Mucosa of rectum (tissue), 2 donors: ENCODE results near the gene TLL1.
A peak's percentile ranks its signal among the peaks of the same experiment; 100 is the strongest.

Source experiments
- H3K27ac ChIP-seq, 2 donors: one replicate each; pipeline ENCODE4 v1.7.0; 2013; ENCODE audit warnings: inconsistent platforms in 2 of 2, low read depth in 2 of 2, low read length in 2 of 2
- H3K27me3 ChIP-seq, 2 donors: one replicate each; pipeline ENCODE4 v1.7.0; 2013; ENCODE audit warnings: low read length in 2 of 2; ENCODE audit not compliant: control insufficient read depth in 2 of 2, insufficient read depth in 2 of 2
- H3K36me3 ChIP-seq, 2 donors: one replicate each; pipeline ENCODE4 v1.7.0; 2013; ENCODE audit warnings: low read length in 2 of 2; ENCODE audit not compliant: control insufficient read depth in 2 of 2, insufficient read depth in 2 of 2
- H3K4me1 ChIP-seq, 2 donors: one replicate each; pipeline ENCODE4 v1.7.0; 2013; ENCODE audit warnings: low read length in 2 of 2, mild to moderate bottlenecking in 1 of 2; ENCODE audit not compliant: control insufficient read depth in 2 of 2, insufficient read depth in 2 of 2
- H3K4me3 ChIP-seq, 2 donors: one replicate each; pipeline ENCODE4 v1.7.0; 2013; ENCODE audit warnings: low read length in 2 of 2
- H3K9ac ChIP-seq, 2 donors: one replicate each; pipeline ENCODE4 v1.7.0; 2013; ENCODE audit warnings: low read length in 2 of 2, low read depth in 1 of 2, mild to moderate bottlenecking in 1 of 2
- H3K9me3 ChIP-seq, 2 donors: one replicate each; pipeline ENCODE4 v1.7.0; 2013; ENCODE audit warnings: low read length in 2 of 2; ENCODE audit not compliant: control insufficient read depth in 2 of 2
- donor health status: healthy.
- donor health status: Normal muscosa, but diverticular disease.

TLL1 gene

DNA sequence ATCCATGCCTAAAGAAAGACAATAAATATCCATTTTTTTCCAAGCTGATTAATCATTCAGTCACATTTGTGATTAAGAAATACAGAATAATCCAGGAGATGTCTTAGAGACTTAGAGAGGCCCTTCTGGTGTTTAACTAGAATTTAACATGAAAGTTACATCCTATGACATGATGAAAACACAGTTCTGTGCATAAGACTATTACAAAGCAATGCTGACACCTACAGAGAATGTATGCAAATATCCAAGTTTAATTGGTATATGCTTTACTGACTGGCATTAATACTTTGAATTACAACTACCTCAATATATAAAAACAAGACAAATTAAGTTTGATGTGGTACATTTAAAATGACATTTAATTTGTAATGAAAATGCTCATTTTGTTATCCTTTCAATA, 17.8 kb upstream of the TLL1 start:
- Histone ChIP-seq H3K27me3 (no peaks in the 10 kb centered on the region), H3K9ac (no peak overlapping the region), H3K27ac (no peak overlapping the region), H3K36me3 (no peaks in the 10 kb centered on the region), H3K4me1 (no peaks in the 10 kb centered on the region), H3K4me3 (no peak overlapping the region), H3K9me3 (no peaks in the 10 kb centered on the region)

DNA sequence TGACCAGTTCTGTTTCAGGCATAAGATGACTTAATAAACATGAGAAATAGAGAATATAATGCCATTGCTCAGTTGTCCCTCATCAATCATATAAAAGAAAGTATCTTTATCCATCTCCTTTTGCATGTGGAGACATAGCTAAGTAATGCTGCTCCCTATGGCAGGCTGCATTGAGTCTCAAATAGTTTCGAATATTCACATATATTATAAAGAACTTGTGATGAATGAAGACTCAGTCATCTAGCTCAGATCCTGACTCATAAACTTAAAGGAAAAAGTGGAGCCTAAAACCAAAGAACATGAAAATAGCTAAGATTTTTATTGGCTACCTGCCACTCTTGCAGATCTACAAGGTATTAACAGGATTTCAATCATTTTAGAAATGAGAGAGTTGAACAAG, 11.7 kb upstream of the TLL1 start:
- H3K4me1 ChIP-seq: no peaks in the 10 kb centered on the region
- no peak overlapping the region for H3K4me3 ChIP-seq
- no peaks in the 10 kb centered on the region for H3K27me3 ChIP-seq
- no peak overlapping the region for H3K9ac ChIP-seq
- no peaks in the 10 kb centered on the region for H3K36me3 ChIP-seq
- no peak overlapping the region for H3K27ac ChIP-seq
- no peaks in the 10 kb centered on the region for H3K9me3 ChIP-seq

GRCh38 chr4:165864271-165864670, 8.8 kb upstream of the TLL1 start:
- Histone ChIP-seq H3K36me3 (no peaks in the 10 kb centered on the region), H3K4me1 (no peaks in the 10 kb centered on the region), H3K4me3 (no peak overlapping the region), H3K27me3 (no peaks in the 10 kb centered on the region), H3K9me3 (no peaks in the 10 kb centered on the region), H3K9ac (no peak overlapping the region), H3K27ac (no peak overlapping the region)

DNA sequence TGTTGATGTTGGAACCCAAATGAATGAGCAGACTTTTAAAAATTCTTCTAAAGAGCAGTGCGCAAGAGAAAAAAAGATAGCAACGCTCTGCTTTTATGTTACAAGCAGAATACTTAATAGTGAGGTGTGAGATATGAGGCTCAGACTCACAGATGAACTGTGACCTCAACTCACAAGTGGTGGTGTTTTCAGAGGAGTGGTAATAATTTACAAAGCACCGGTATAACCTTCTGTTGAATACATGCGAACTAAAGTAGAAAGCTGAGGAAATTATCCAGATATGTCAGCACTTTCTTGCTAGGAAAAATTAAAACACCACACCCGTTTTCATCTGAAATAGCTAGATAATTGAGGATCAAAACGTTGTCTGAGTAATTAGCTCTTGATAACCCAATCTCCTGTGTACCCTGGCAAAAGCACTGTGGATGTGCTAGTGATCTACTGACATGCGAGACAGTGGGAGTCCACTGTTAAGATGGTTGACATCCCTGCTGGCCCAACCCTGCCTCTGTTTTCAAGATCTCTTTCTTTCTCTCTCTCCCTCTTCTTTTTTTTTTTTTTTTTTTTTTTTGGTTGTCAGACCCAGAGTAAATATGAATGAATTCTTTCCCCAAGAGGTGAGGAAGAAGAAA, 6.9 kb upstream of the TLL1 start:
- H3K4me1 ChIP-seq: no peaks in the 10 kb centered on the region
- no peak overlapping the region for H3K4me3 ChIP-seq
- H3K9ac ChIP-seq: no peak overlapping the region
- no peaks in the 10 kb centered on the region for H3K9me3 ChIP-seq
- H3K27ac ChIP-seq: no peak overlapping the region
- peaks cover 0 to 2% of the 10 kb centered on the region in 2 donors for H3K27me3 ChIP-seq
- H3K36me3 ChIP-seq: no peaks in the 10 kb centered on the region

GRCh38 chr4:165867961-165868360, 5.1 kb upstream of the TLL1 start:
- Histone ChIP-seq H3K4me3 (no peak overlapping the region), H3K4me1 (no peaks in the 10 kb centered on the region), H3K9me3 (no peaks in the 10 kb centered on the region), H3K27me3 (peaks cover 4 to 12% of the 10 kb centered on the region in 2 donors), H3K9ac (no peak overlapping the region), H3K36me3 (no peaks in the 10 kb centered on the region), H3K27ac (no peak overlapping the region)

DNA sequence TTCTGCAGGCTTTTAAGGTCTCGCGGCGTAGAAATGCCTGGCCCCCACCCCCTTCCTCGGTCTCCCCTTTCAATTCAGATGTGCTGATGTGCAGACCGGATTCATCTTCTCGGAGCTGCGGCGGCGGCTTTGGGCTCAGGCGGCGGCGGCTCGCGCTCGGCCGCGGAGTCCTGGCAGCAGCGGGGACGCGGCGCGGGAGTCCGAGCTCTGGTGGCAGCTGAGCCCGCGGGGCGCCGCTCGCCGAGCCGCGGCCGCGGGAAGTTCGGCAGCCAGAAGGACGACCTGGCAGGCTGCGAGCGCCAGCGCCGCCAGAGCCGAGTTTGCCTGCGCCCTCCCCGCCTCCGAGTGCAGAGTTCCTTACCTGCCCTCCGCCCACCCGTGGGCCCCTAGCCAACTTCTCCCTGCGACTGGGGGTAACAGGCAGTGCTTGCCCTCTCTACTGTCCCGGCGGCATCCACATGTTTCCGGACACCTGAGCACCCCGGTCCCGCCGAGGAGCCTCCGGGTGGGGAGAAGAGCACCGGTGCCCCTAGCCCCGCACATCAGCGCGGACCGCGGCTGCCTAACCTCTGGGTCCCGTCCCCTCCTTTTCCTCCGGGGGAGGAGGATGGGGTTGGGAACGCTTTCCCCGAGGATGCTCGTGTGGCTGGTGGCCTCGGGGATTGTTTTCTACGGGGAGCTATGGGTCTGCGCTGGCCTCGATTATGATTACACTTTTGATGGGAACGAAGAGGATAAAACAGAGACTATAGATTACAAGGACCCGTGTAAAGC, 448 bp downstream of the TLL1 start:
- Histone ChIP-seq H3K27me3 (peaks cover 21 to 35% of the 10 kb centered on the region in 2 donors), H3K27ac (peak overlapping the region in 1 of 2 donors; percentile 16), H3K9ac (no peak overlapping the region)

DNA sequence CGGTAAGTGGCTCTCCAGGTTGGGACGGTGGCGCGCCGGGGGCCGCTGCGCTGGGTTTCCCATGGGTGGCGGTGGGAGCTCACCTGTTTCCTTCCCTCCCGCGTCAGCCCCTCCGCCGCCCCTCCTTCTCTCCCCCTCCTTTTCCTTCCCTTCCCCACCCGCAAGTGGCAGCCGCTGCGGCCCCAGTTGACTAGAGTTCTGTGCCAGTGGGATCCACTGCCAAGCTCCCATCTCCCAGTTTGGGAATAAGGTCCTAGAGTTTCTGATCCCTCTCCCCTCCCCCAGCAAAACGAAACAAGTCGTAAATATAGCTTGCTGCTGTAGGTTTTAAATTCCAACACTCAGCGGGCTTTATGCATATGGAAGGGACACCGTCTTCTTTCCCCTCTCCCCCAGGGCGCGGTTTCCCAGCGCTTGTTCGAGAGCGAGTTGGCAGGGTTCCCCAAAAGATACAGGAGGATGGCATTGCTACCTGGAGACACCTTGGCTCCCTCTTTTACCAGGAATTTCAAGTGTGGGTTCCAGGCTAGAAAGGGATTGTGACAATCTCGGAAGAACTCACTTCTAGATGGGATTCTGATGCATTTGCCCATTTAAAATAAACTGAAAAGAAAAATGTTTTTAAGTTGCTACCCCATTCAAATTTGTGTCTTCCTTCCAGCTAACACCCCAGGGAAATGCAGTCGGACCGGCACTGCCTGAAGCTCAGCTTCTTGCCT, 1.2 kb downstream of the TLL1 start:
- Histone ChIP-seq H3K4me3 (peak overlapping the region; percentile 34 to 47), H3K9me3 (no peaks in the 10 kb centered on the region), H3K27me3 (peaks cover 21 to 35% of the 10 kb centered on the region in 2 donors), H3K36me3 (no peaks in the 10 kb centered on the region), H3K4me1 (no peaks in the 10 kb centered on the region), H3K27ac (no peak overlapping the region), H3K9ac (no peak overlapping the region)

More for the DNA sequence above, 448 bp downstream of the TLL1 start:
- peak overlapping the region; percentile 39 to 47 for H3K4me3 ChIP-seq
- no peaks in the 10 kb centered on the region for H3K9me3 ChIP-seq
- H3K36me3 ChIP-seq: no peaks in the 10 kb centered on the region
- no peaks in the 10 kb centered on the region for H3K4me1 ChIP-seq

GRCh38 chr4:165874791-165875371, 1.8 kb downstream of the TLL1 start:
- H3K9me3 ChIP-seq: no peaks in the 10 kb centered on the region
- no peak overlapping the region for H3K9ac ChIP-seq
- peak overlapping the region in 1 of 2 donors; percentile 29 for H3K4me3 ChIP-seq
- H3K27me3 ChIP-seq: peaks cover 21 to 35% of the 10 kb centered on the region in 2 donors
- H3K27ac ChIP-seq: no peak overlapping the region
- H3K36me3 ChIP-seq: no peaks in the 10 kb centered on the region
- no peaks in the 10 kb centered on the region for H3K4me1 ChIP-seq

DNA sequence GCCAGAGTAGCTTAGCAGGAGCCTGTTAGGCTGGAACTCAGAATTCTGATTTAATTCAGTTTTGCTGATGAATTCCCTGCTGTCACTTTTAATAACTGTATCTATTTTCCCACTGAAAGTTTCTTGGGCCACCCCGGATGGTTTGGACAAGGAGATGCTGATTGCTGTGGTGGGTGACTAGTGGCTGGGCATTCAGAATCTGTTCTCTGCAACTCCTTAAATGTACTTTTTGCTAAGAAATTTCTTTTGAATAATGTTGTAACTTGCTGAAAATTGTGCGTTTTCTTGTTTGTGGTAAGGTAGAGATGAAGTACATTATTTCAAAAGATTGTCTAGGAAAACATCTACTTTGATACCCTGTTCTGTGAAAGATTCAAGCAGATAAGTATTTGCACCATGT, 2.4 kb downstream of the TLL1 start:
- H3K27me3 ChIP-seq: peaks cover 21 to 35% of the 10 kb centered on the region in 2 donors
- H3K4me3 ChIP-seq: no peak overlapping the region
- H3K4me1 ChIP-seq: no peaks in the 10 kb centered on the region
- H3K9ac ChIP-seq: no peak overlapping the region
- no peaks in the 10 kb centered on the region for H3K36me3 ChIP-seq
- H3K9me3 ChIP-seq: no peaks in the 10 kb centered on the region
- H3K27ac ChIP-seq: no peak overlapping the region

DNA sequence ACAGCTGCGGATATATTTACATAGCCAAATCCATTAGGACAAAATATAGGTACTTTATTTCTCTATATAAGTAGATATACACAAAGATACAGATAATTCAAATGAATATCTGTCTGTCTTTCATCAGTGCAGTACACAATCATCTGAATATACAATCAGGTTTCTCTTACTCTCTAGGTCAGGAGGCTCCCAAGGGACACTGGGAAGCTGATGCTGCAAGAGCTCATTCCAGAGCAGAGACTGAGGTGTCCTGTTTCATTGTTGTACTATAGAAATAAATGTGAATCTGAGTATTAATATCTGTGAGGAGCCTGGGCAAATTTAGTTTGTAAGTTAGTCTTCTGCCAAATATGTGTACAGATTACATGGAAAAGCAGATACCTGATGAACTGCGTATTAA, 4.2 kb downstream of the TLL1 start:
- Histone ChIP-seq H3K36me3 (no peaks in the 10 kb centered on the region), H3K9ac (no peak overlapping the region), H3K4me3 (no peak overlapping the region), H3K27me3 (peaks cover 21 to 28% of the 10 kb centered on the region in 2 donors), H3K4me1 (no peaks in the 10 kb centered on the region), H3K27ac (no peak overlapping the region), H3K9me3 (no peaks in the 10 kb centered on the region)
